Gastrocnemius medialis (tissue), 4 donors: Measurements from ENCODE around the gene CACNA1B.

ENCODE experiments used
- POLR2A ChIP-seq, 2 donors: fragments of 450-650 bp; IDR thresholded peaks; one replicate each; pipeline ENCODE4 v1.6.1; 2017; ENCODE audit warnings: antibody characterized with exemption in 2 of 2, mild to moderate bottlenecking in 2 of 2, moderate library complexity in 2 of 2
- TF ChIP-seq, protein P1 (sequence below), 5 experiments: fragments of 450-650 bp in 3 of 5; fragments of 200-600 bp in 2 of 5; sonication (generic) in 2 of 5; IDR thresholded peaks in 4 of 5; conservative IDR thresholded peaks in 1 of 5; 1 replicate in 4 of 5; 2 replicates in 1 of 5; pipeline ENCODE4 v1.5.1; 2016 to 2019; ENCODE audit warnings: antibody characterized with exemption in 5 of 5, mild to moderate bottlenecking in 3 of 5, moderate library complexity in 3 of 5

- TF ChIP-seq, protein P1, sequence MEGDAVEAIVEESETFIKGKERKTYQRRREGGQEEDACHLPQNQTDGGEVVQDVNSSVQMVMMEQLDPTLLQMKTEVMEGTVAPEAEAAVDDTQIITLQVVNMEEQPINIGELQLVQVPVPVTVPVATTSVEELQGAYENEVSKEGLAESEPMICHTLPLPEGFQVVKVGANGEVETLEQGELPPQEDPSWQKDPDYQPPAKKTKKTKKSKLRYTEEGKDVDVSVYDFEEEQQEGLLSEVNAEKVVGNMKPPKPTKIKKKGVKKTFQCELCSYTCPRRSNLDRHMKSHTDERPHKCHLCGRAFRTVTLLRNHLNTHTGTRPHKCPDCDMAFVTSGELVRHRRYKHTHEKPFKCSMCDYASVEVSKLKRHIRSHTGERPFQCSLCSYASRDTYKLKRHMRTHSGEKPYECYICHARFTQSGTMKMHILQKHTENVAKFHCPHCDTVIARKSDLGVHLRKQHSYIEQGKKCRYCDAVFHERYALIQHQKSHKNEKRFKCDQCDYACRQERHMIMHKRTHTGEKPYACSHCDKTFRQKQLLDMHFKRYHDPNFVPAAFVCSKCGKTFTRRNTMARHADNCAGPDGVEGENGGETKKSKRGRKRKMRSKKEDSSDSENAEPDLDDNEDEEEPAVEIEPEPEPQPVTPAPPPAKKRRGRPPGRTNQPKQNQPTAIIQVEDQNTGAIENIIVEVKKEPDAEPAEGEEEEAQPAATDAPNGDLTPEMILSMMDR (IDR thresholded peaks at IDR 0.05 in 4 of 5, conservative IDR thresholded peaks at IDR 0.05 in 1 of 5) = no peak
- no peak for TF ChIP-seq POLR2A (IDR thresholded peaks at IDR 0.05)
Measured at GRCh38 chr9:138025908-138026307, 148.3 kb downstream of the CACNA1B start.
